ENCODE data around the gene TADA2B. TPM values are rescaled to one million over a fixed set of nuclear protein-coding genes. Genes with fewer than 3 reads are reported as not detected.

Gene TADA2B
- total and polyA plus RNA-seq, 2 of the 4 experiments (the other 2 are of a cell fraction): 6.1 to 8.6 TPM

- H3K9me1 ChIP-seq (ENCODE audit: insufficient read depth, low read length): no peaks in the 10 kb centered on the region
- H3K14ac ChIP-seq (replicated peaks; ENCODE audit: low read depth, low read length): no peak overlapping the region
- dilution Hi-C loops (cut with HindIII; ENCODE audit: low sequenced_read_pairs, unreplicated experiment) (no loop called here), in situ Hi-C loops (cut with MboI; ENCODE audit: low sequenced_read_pairs) (no loop called here), intact Hi-C loops (cut with micrococcal nuclease) (no loop called here)
- no peaks in the 10 kb centered on the region for H3K9me3 ChIP-seq (ENCODE audit: control insufficient read depth, insufficient read depth, low read length)
- TF ChIP-seq RCOR1 (IDR thresholded peaks at IDR 0.05; ENCODE audit: insufficient replicate concordance, low read length) (no peak), CEBPB (IDR thresholded peaks at IDR 0.05; ENCODE audit: low read depth, low read length) (no peak), RFX5 (IDR thresholded peaks at IDR 0.05; ENCODE audit: low read depth, low read length) (no peak), NFE2L2 (IDR thresholded peaks at IDR 0.05; ENCODE audit: low read depth, low read length) (no peak), RAD21 (IDR thresholded peaks at IDR 0.05; ENCODE audit: low read length) (no peak), MAFK (IDR thresholded peaks at IDR 0.05; ENCODE audit: low read depth, low read length) (no peak), BHLHE40 (IDR thresholded peaks at IDR 0.05; ENCODE audit: low read depth, low read length) (no peak), ELK1 (IDR thresholded peaks at IDR 0.05; ENCODE audit: borderline replicate concordance, low read depth, low read length) (no peak), MXI1 (IDR thresholded peaks at IDR 0.05; ENCODE audit: borderline replicate concordance, low read depth, low read length) (no peak), CHD1 (IDR thresholded peaks at IDR 0.05; ENCODE audit: low read depth, low read length) (no peak), CTCF (conservative IDR thresholded peaks at IDR 0.05; ENCODE audit: low read depth, low read length) (no peak), POLR2A (IDR thresholded peaks at IDR 0.05; ENCODE audit: low read depth, low read length) (no peak), MAZ (IDR thresholded peaks at IDR 0.05; ENCODE audit: borderline replicate concordance, low read depth, low read length) (no peak)
- TF ChIP-seq, protein P1, sequence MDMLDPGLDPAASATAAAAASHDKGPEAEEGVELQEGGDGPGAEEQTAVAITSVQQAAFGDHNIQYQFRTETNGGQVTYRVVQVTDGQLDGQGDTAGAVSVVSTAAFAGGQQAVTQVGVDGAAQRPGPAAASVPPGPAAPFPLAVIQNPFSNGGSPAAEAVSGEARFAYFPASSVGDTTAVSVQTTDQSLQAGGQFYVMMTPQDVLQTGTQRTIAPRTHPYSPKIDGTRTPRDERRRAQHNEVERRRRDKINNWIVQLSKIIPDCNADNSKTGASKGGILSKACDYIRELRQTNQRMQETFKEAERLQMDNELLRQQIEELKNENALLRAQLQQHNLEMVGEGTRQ (IDR thresholded peaks at IDR 0.05; ENCODE audit: low read depth, low read length): no peak
- H2BK120ac ChIP-seq (ENCODE audit: low read depth, low read length): no peak overlapping the region
- H2AFZ ChIP-seq (replicated peaks; ENCODE audit: low read length, poor library complexity): peak overlapping the region; percentile 33
- H2BK15ac ChIP-seq (ENCODE audit: low read depth, low read length): no peak overlapping the region
- ChIA-PET CTCF (no interaction called here), POLR2A (ENCODE audit: unreplicated experiment) (no interaction called here)
- H3K27ac ChIP-seq (ENCODE audit: insufficient read depth, low read length): no peak overlapping the region
- H3K23ac ChIP-seq (ENCODE audit: low read depth, low read length): no peak overlapping the region
- no peak overlapping the region for H2AK9ac ChIP-seq (replicated peaks; ENCODE audit: low read depth, low read length, poor library complexity)
- peaks cover 10% of the 10 kb centered on the region for H3K27me3 ChIP-seq (ENCODE audit: control insufficient read depth, insufficient read depth, low read length)
- no peak overlapping the region for H4K8ac ChIP-seq (ENCODE audit: low read depth in 2 of 2, low read length in 2 of 2)
- no peaks in the 10 kb centered on the region for H4K20me1 ChIP-seq (ENCODE audit: insufficient read depth, low read length)
- BruUV-seq (replicated peaks): no TSS peak
- H3K9ac ChIP-seq (ENCODE audit: low read depth, low read length): no peak overlapping the region
- H3K56ac ChIP-seq (ENCODE audit: extremely low read depth, insufficient read depth, low read length): no peak overlapping the region
- no peak overlapping the region for H3K4me2 ChIP-seq (ENCODE audit: low read depth, low read length)
- 84% methylated on average over 21 of the region's 25 CpGs; no CpG with 5 or more reads in 1 of the 2 experiments for WGBS, 2 experiments (ENCODE audit: extremely low coverage in 2 of 2, insufficient read length in 1 of 2)
- no peak overlapping the region for H4K5ac ChIP-seq (ENCODE audit: low read depth, low read length)
- H3K79me1 ChIP-seq (ENCODE audit: low read depth in 1 of 2, low read length in 2 of 2): no peaks in the 10 kb centered on the region
- H4K91ac ChIP-seq (ENCODE audit: insufficient read depth, low read depth, low read length): no peak overlapping the region
- H3K4ac ChIP-seq (ENCODE audit: low read depth, low read length): no peak overlapping the region
- no peaks in the 10 kb centered on the region for H3K36me3 ChIP-seq (ENCODE audit: control insufficient read depth, insufficient read depth, low read length)
- H3K4me1 ChIP-seq (ENCODE audit: control insufficient read depth, insufficient read depth, low read length): 0 out of 2 replicates have a peak, but pooled peaks cover 2% of the 10 kb centered on the region
- no peak overlapping the region for H2BK5ac ChIP-seq (ENCODE audit: low read depth, low read length, poor library complexity, severe bottlenecking)
- ATAC-seq (ENCODE audit: low read depth): no peak
- H2AK5ac ChIP-seq (ENCODE audit: low read depth, low read length): no peak overlapping the region
- no peak overlapping the region for H3K18ac ChIP-seq (ENCODE audit: low read depth, low read length)
- no peak overlapping the region for H2BK20ac ChIP-seq (ENCODE audit: low read depth, low read length)
- no peak overlapping the region for H3K4me3 ChIP-seq (ENCODE audit: insufficient read depth, low read depth, low read length)
- no peak for DNase-seq
These were observed 33.0 kb downstream of the TADA2B start for GRCh38 chr4:7075962-7076695.

All from IMR-90 (cell line).